ENCODE data around the gene COL2A1. TPM values are rescaled to one million over a fixed set of nuclear protein-coding genes. Genes with fewer than 3 reads are reported as not detected.

COL2A1 gene
- total RNA-seq, 1 experiment from 2014 or later, result 10.8 TPM

GRCh38 chr12:48017496-48017895 is 13.2 kb upstream of the COL2A1 start:
- Histone ChIP-seq H3K56ac (ENCODE audit: insufficient read length, low read depth, low read length) (no peak overlapping the region), H3K14ac (ENCODE audit: insufficient read depth, low read length) (no peak overlapping the region), H4K5ac (ENCODE audit: insufficient read length, low read depth, low read length) (no peak overlapping the region), H4K20me1 (ENCODE audit: control insufficient read depth, insufficient read depth, insufficient read length) (no peaks in the 10 kb centered on the region), H3K27me3 (ENCODE audit: insufficient read depth, low read length) (peaks cover 87% of the 10 kb centered on the region), H2BK12ac (ENCODE audit: insufficient read length, low read depth, low read length) (no peak overlapping the region), H2BK5ac (ENCODE audit: insufficient read length, low read length) (no peak overlapping the region), H3K79me2 (ENCODE audit: insufficient read depth, low read length) (no peaks in the 10 kb centered on the region), H3K23me2 (ENCODE audit: insufficient read length, low read depth, low read length, poor library complexity, severe bottlenecking) (no peaks in the 10 kb centered on the region), H3K23ac (ENCODE audit: insufficient read length, low read depth, low read length) (no peak overlapping the region), H2BK15ac (ENCODE audit: low read depth, low read length) (no peak overlapping the region), H3K9me3 (ENCODE audit: control insufficient read depth, low read depth, low read length) (no peaks in the 10 kb centered on the region), H4K8ac (replicated peaks; ENCODE audit: insufficient read length, low read depth, low read length) (no peak overlapping the region), H3K18ac (ENCODE audit: insufficient read length, low read depth, low read length) (no peak overlapping the region), H3K79me1 (ENCODE audit: insufficient read depth, low read depth, low read length, poor library complexity, severe bottlenecking) (no peaks in the 10 kb centered on the region), H4K91ac (ENCODE audit: insufficient read length, low read depth, low read length) (no peak overlapping the region), H2BK20ac (ENCODE audit: low read depth, low read length, poor library complexity, severe bottlenecking) (no peak overlapping the region), H3K4me2 (ENCODE audit: insufficient read depth, insufficient read length, low read length) (no peak overlapping the region), H3T11ph (ENCODE audit: low read length) (no peak overlapping the region), H2AK5ac (ENCODE audit: insufficient read length, low read length) (no peak overlapping the region), H3K9ac (ENCODE audit: extremely low read depth, insufficient read length, low read length) (no peak overlapping the region), H3K4ac (ENCODE audit: low read depth, low read length) (no peak overlapping the region), H2BK120ac (ENCODE audit: low read depth, low read length, poor library complexity, severe bottlenecking) (no peak overlapping the region), H2AFZ (ENCODE audit: low read length) (no peak overlapping the region), H3K27ac (ENCODE audit: insufficient read length, low read depth, low read length) (no peak overlapping the region), H3K4me1 (ENCODE audit: insufficient read depth, low read length) (no peaks in the 10 kb centered on the region)
- Mint-ChIP-seq H3K9me3 (peaks cover 0 to 7% of the 10 kb centered on the region in 2 experiments; a peak in 2 of 5 replicates), H3K36me3 (ENCODE audit: insufficient read depth in 1 of 3, low read depth in 3 of 3) (no peaks in the 10 kb centered on the region; a peak in 1 of 7 replicates), H3K27me3 (ENCODE audit: low read depth) (peaks cover 100% of the 10 kb centered on the region), H3K4me3 (no peak overlapping the region), H3K4me1 (peaks cover 8 to 13% of the 10 kb centered on the region in 2 experiments), H3K27ac (no peak overlapping the region)
- TF ChIP-seq CTCF (conservative IDR thresholded peaks at IDR 0.05), result no peak
- DNase-seq, result no peak
- WGBS (ENCODE audit: extremely low coverage, insufficient read length, low lambda C conversion rate), result no CpG with 5 or more reads among the region's 5 CpGs

All from H9 (cell line).